Stimulated activated CD4-positive, alpha-beta T cell treated with anti-CD3 and anti-CD28 coated beads, TNF-alpha, amount 100 ng/mL, for 24 hours (primary cell): ENCODE measurements around the gene PDXDC1.
"Not testable (repeated sequence)": the region's sequence is repeated elsewhere in the genome, so short reads cannot be mapped to it uniquely, and the experiment has no call there.

Experiments
- DNase-seq, 3 experiments: peaks; one replicate each; pipeline ENCODE4 v3.0.0-alpha.2; 2020; ENCODE audit warnings: low read depth in 3 of 3

PDXDC1 gene

DNA sequence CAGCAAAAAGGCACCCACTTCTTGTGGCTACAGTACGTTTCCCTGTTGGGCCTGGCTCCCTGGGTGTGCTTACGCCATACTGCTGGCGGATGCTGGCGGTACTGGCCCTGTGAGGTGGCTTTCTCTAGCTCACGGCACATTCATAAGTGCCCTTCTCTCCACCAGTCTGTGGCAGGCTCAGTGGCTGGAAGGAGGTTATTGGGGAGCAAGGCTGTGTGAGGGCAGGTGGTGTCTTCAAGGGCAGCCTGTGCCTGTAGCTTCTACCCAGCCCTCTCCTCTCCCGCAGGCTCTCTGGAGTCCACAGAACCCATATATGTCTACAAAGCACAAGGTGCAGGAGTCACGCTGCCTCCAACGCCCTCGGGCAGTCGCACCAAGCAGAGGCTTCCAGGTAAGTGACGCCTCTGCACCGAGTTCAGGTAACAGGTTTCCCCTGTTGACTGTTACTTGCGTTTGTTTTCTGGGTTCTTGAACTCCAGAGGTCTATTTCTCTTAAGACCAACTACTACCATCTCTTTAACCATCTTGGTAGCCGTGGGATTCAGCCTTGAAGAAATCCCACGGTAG, 60.4 kb downstream of the PDXDC1 start:
- DNase-seq = no peak

DNA sequence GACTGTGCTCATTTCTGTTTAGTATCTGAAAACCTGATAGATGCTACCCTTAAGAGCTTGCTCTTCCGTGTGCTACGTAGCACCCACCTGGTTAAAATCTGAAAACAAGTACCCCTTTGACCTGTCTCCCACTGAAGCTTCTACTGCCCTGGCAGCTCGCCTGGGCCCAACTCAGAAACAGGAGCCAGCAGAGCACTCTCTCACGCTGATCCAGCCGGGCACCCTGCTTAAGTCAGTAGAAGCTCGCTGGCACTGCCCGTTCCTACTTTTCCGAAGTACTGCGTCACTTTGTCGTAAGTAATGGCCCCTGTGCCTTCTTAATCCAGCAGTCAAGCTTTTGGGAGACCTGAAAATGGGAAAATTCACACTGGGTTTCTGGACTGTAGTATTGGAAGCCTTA, 62.2 kb downstream of the PDXDC1 start:
- DNase-seq = no peak

DNA sequence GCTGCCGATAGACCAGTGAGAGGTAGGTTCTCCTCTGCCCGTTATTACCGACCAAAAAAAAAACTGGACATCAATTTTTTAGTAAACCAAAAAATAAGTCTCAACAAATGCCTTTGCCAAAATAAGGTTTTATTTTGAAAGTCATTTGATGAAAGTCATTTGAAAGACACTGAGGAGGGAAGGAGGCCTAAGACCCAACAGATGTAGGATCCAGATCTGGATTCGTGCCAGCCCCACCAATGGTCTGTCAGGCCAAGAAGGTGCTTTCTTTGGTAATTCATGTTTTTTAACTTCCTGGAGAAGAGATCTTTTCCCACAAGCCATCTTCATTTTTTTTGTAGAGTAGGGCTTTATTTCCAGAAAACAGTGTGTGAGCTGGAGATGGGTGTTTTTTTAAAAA, 62.9 kb downstream of the PDXDC1 start:
- DNase-seq = no peak

DNA sequence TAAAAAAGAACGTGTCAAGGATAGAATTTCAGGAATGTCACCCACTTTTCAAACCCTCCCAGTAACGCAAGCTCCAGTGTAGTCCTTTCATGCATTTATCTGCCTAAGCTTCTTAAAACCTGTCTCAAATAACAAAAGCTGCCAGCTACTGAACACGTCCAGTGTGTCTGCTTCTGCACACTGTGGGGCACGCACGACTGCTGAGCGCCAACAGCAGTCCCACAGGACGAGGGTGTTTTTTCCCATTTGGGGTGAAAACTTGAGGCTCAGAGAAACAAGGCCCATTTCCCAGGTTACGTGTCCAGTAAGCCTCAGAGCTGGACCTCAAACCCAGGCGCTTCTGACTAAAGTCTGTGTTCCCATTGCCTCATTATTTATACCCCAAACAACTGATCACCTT, 63.9 kb downstream of the PDXDC1 start:
- no peak for DNase-seq

DNA sequence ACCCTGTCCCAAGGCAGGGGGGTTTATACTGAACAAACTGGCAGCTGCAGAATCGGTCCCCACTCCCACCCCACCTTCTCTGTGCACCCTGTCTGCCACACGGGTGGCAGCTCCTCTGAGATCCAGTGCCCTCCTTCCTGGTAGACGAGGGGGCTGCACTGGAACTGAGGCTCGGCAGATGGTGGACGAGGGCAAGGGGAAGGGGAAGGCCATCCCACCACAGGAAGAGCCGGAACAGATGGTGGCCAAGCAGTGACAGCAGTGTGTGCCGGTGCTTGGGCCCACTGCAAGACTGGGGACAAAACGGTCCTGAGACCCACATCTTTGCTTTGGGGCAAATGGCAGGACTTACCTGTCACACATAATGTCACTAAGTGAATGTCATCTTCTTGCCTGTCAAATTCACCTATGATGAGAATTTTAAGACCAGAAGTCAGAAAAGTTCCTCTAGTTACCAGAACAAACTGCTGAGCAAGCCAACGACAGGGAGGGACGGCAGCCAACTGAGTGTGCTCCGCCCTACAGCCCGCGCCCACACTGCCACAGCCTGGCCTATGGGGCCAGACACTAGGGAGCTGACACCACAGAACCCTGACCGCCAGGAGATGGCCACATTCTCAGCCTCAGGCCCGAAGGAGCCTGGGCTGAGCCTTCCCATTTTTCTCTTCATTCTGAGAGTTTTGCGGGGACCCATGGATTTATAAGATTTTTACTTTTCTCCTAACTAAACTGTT, 66.6 kb downstream of the PDXDC1 start:
- no peak for DNase-seq

DNA sequence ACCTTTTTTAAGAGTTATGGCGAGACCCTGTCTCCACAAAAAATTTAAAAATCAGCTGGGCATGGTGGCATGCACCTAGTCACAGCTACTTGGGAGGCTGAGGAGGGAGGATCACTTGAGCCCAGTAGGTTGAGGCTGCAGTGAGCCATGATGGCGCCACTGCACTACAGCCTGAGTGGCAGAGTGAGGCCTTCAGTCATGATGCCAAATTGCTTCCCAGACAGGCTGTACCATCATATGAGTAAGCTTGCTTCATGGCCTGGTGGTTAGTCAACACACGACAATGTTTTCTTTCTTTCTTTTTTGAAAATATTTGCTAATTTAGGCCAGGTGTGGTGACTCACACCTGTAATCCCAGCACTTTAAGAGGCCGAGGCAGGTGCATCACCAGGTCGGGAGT, 68.5 kb downstream of the PDXDC1 start:
- DNase-seq = no peak

DNA sequence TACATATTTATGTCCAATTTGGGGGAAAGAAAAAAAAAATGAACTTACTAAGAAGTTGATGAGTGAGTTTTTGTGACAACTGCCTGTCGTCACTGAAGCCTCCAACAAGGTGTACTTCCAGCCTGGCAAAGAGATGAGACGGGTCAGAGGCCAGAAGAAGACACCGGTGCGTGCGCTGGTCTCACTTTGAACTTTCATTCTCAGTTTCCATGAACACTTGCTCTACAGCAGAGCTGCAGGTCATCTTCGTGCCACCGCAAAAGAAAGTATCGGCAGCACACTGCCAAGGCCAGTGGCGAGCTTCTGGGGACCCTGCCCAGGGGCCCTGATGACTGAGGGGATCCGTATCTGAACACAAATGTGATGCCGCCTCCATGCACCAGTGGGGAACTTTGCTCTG, 69.5 kb downstream of the PDXDC1 start:
- DNase-seq = no peak

DNA sequence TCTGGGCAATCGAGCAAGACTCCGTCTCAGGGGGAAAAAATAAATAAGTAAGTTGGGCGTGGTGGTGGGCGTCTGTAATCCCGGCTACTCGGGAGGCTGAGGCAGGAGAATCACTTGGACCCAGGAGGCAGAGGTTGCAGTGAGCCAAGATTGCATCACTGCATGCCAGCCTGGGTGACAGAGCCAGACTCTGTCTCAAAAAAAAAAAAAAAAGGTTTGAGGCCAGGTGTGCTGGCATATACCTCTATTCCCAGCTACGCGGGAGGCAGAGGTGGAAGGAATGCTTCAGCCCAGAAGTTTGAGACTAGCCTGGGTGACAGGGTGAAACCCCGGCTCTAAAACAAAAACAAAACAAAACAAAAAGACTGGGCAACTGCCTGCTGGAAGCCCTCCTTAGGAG, 70.4 kb downstream of the PDXDC1 start:
- not testable (repeated sequence) for DNase-seq

DNA sequence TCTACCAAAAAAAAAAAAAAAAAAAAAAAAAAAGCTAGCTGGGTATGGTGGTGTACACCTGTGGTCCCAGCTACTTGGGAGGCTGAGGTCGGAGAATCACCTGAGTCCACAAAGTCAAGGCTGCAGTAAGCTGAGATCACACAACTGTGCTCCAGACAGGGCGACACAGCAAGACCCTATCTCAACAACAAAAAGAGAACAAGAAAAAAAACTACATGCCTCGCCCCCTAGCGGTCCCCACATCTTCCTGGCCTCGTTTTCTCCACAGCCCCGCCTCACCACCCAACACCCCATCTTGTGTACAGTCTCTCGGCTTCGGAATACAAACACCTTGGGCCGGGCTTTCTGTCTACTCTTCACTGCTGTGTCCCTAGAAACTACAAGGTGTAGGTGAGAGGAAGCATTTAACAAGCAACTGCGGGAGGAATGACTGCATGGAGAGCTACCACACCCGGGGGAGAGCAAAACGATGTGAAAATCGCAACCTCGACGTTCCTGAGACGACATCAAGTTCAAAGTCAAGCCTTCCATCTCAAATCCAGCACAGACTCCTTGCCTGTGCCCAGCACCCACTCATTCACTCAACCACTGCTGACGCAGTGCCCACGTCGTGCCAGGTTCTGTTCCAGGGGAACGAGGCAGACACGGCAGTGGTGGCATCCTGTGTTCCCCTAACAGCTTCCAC, 72.0 kb downstream of the PDXDC1 start:
- DNase-seq = no peak

DNA sequence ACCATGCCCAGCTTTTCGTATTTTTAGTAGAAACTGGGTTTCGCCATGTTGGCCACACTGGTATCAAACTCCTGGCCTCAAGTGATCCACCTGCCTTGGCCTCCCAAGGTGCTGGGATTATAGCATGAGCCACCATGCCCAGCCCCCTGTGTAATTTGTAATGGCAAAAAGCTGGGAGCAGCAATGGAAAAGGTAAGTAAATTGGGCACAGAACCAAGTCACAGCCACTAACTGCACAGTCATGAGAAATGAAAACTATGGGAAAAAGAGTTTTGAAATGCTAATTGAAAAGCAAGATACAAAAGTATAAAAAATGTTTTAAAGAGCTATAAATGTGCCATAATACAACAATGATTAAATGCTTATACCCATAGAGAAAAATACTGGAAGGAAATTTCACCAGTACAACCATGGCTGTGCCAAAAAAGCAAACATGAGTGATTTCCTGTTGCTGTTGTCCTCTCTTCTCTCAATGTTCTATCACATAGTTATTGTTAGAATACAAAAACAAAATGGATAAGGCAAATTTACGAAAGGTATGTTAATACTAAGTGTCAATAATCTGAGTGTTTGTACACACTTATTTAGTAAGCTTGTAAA, 74.9 kb downstream of the PDXDC1 start:
- DNase-seq = no peak

DNA sequence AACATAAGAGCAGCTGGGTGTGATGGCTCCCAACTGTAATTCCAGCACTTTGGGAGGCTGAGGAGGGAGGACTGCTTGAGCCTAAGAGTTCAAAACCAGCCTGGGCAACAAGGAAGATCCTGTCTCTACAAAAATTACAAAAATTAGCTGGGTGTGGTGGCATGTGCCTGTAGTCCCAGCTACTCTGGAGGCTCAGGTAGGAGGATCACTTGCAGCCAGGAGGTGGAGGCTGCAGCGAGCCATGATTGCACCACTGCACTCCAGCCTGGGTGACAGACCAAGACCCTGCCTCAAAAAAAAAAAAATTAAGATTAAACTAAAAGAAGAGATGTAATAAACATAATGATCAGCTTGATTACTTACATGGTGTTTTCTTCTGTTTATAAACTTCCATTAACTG, 75.6 kb downstream of the PDXDC1 start:
- not testable (repeated sequence) for DNase-seq

DNA sequence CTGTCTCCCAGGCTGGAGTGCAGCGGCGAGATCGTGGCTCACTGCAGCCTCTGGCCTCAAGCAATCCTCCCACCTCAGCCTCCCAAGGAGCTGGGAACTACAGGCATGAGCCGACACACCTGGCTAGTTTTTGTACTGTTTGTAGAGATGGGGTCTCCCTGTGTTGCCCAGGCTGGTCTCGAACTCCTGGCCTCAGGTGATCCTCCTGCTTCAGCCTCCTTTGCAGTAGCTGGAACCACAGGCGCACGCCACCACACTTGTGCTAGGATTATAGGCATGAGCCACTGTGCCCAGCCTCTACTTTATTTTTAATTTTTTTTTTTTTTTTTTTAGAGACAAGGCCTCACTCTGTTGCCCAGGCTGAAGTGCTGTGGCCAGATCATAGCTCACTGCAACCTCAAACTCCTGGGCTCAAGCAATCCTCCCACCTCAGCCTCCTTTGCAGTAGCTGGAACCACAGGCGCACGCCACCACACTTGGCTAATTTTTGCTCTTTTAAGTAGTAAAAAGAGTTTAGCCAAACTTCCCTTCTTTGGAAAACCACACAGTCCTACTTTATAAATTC, 76.6 kb downstream of the PDXDC1 start:
- DNase-seq = no peak

DNA sequence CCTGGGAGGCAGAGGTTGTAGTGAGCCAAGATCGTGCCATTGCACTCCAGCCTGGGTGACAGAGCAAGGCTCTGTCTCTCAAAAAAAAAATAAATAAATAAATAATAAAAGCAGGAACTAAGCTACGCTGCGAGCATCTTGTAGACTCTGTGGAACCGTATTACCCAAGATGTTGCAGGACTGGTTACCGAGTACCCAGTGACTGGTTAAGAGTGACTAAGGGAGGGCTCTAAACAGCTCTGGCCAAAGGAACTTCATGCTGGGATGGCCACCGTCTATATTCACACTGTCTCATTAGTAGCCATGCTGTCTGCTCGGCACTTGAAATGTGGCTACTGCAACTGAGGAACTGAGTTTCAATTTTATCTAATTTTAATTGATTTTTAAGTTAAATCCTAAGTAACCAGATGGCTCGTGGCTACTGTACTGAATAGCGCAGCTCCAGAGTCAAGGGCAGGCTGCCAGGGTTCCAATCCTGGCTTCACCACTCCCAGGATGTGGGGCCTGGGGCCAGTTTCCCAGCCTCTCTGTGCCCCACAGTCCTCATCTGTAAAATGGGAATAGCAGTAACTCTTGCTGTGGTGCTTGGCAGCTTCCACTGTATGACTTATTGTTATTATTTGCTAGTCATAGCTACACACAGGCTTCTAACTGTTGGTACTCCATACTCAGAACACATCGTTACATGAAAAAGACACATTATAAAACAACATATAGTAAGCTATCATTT, 78.1 kb downstream of the PDXDC1 start:
- no peak for DNase-seq

DNA sequence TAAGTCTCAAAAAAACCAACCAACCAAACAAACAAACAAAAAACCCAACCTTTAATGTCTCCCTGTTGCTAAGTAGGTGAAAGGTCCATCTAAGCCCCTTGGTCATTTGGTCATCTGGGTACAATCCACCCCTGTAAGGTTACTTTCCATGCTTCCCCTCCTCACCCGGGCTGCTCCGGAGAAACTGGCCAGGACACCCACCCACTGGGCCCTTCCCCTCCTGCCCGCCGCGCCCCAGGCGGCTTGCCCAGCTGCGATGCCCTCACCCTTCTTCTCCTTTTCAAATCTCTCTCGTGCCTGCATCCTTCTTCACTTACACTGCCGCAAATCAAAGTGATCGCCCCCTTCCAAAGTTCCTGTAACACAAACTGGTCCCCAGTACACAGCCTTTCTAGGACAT, 79.1 kb downstream of the PDXDC1 start:
- no peak for DNase-seq

DNA sequence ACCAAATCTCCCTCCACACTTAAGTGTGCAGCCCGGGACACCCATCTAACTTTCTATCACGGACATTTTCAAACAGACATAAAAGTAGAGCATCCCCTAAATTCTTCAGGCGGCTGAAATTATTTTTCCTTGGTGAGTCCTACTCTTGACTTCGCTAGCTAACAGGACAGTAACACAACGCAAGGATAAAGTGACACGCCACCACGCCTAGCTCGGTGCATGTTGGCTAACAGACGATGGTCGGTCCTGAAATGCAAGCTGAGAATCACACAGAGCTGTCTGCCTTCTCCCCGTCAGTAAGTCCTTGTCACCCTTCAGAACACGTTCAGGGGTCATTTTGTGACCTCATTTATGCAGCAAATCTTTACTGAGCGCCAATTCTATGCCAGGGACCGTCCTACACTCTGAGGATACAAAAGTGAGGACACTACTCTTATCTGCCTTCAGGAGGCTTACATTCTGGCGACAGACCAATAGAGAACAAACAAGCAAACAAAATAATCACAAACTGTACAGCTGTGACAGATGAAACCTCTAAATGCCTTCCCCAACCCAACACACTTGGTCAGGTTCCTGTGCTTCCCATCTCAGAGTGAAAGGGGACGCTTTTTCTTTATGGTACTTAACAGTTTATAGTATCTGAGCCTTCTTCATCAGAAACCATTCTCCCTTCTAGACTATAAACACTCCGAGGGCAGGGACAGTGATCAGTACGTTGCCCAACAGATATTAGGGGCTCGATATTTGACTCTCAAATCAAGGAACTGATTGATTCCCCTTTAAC, 79.7 kb downstream of the PDXDC1 start:
- no peak for DNase-seq

DNA sequence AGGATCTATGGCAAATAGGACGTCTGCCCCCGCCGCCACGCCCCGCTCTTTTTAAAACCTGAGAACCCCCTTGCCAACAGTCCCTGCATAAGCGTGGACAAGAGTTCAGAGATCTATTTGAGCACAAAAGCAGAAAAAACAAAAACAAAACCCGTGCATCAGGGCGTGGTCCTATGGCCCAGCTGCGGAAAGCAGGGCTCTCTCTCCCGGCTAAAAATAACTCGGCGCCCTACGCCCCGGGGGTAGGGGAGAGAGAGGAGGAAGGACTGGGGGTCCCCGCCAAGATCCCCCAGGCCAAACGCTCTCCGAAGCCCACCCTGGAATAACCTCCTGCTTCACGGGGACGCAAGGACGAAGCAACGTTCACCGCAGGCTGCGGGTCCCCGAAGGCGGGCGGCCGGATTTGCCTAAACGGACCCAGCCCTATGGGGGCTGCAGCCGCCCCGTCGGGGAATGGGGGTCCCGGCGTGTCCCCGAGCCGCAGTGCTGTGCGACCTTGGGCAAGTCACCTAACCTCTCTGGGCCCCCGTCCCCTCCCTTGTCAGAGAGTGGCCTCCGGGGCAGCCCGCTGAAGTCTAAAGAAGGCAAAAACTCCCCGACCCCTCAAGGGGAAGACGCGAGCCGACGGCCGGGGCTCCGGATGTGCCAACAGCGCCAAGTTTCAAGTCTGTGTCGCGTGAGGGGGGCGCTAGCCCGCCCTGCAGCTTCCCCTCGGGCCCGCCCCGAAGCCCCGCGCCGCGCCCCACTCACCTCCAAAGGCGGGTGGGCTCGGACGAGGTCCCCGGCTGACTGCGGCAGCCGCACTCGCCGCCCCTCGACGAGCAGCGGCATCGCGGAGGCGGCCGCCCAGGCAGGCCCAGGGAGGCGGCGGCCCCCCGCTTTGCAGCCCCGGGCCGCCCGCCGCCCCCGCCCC, 80.6 kb downstream of the PDXDC1 start:
- DNase-seq = peak in 1 of 3 experiments; percentile 63

DNA sequence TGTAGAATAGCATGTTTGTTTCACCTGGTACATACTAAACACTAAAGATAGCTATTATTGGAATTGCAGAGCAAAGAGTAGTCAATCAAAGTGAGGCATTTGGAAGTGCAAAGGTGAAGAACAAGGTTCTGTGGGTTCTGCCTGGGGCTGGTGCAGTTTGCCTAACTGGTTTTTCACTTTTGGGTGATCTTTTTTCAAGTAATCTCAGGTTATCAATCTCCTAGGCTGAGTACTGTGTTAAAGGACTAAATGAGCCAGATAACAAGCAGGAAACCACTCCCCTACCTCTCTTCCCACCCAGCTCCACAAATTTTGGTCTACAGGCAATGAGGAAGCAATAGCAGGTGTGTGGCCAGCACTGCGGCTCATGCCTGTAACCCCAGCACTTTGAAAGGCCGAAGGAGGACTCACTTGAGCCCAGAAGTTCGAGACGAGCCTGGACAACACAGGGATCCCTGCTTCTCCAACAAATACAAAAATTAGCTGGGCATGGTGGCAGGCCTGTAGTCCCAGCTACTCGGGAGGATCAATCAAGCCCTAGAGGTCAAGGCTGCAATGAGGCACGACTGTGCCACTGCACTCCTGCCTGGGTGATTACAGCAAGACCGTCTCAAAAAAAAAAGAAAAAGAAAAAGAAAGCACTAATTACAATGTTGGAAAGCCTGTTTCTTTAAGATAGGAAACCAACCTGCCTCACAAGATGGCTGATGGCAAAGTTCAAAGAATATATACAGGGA, 83.0 kb downstream of the PDXDC1 start:
- no peak for DNase-seq

DNA sequence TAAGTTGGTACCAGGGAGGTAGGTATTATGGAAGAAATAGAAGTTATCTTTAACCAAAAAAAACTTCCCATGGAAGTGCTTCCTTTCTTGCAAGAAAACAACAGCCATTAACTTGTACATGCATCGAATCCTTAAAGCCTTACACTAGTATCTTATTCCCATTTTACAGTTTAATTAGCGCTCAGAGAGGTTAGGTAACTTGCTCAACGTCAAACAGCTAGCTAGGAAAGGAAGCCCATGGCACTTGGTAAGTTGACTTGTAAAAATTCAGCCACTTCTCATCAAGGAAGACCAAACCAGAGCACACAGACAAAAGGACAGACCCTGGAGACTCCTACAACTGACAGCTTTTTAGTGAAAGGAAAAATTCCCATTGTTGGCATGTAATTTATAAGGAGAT, 84.5 kb downstream of the PDXDC1 start:
- no peak for DNase-seq

DNA sequence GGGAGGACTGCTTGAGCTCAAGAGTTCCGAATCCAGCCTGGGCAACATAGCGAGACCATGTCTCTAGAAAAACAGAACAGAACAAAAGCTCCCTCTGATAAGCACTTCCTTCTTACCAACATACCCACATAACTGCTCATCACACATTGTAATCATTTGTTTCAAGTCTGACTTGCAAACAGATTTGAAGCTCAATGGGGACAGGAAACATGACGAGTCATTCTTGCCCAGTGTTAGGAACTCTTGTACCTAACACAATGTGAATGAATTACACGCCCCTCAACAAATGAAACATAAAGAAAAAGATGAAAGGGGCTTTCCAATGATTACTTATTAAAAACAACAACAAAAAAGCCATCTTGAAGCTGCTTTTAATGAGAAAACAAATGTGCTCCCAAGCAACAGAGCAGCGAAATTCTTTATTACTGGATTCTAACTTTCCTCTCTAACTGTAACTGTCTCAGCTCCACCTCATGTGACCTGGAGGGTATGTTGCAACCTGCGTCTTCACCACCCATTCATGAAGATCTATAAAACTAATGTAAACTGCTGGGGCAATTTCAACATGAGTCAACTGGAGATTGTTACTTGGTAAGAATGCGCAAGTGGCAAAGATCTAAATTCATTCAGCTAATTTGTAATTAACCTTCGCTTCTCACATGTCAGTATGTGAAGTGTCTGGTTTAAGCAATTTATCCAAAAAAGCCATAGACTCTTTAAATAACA, 87.4 kb downstream of the PDXDC1 start:
- not testable (repeated sequence) for DNase-seq
